Endothelial cell of umbilical vein (primary cell): ENCODE data around the gene NUDT5.

ENCODE experiments used
- EZH2 ChIP-seq: IDR thresholded peaks from 2 replicates; pipeline ENCODE4 v1.6.1; 2012; ENCODE audit warnings: borderline replicate concordance, low read depth, mild to moderate bottlenecking, moderate library complexity, low read length, inconsistent platforms; ENCODE audit not compliant: severe bottlenecking
- GATA2 ChIP-seq: IDR thresholded peaks from 2 replicates; pipeline ENCODE4 v1.7.0; 2011; ENCODE audit warnings: low read depth, mild to moderate bottlenecking, moderate library complexity, mixed read lengths, low read length; ENCODE audit not compliant: insufficient read length, insufficient read depth
- MYC ChIP-seq: IDR thresholded peaks from one replicate; pipeline ENCODE4 v1.6.1; 2011; ENCODE audit warnings: mild to moderate bottlenecking, low read depth, low read length
- POLR2A ChIP-seq: IDR thresholded peaks from 2 replicates; pipeline ENCODE4 v1.6.1; 2012; ENCODE audit warnings: low read depth, mild to moderate bottlenecking, control low read depth, low read length
- POLR2AphosphoS5 ChIP-seq: IDR thresholded peaks from 2 replicates; pipeline ENCODE4 v1.6.1; 2012; ENCODE audit warnings: low read depth, mild to moderate bottlenecking, control low read depth, low read length, moderate library complexity; ENCODE audit not compliant: insufficient read depth
- TF ChIP-seq, protein P1 (sequence below), 2 donors: IDR thresholded peaks; 1 replicate in 1 of 2; 2 replicates in 1 of 2; pipeline ENCODE4 v1.5.1; 2011; ENCODE audit warnings: low read length in 2 of 2, mild to moderate bottlenecking in 2 of 2, moderate library complexity in 2 of 2, control low read depth in 1 of 2, inconsistent platforms in 1 of 2, low read depth in 1 of 2; ENCODE audit not compliant: insufficient read depth in 1 of 2; ENCODE audit errors: extremely low read depth in 1 of 2

DNA sequence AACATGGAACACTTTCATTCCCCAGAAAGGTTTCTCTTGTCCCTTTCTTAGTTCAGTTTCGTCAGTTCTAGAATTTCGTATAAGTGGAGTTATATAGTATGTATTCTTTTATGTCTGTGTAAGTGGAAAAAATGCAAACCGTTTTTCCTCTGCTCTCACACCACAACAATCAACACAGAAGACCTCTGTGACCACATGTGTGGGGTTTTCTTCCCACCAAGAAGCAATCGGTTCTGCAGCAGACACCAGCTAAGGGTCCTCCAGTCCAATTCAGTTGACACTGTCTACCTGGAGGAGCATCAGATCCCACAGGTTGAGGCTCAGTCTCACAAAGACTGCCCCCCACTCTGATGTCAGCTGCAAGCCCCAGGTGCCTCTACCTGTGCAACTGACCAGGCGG, 6.5 kb upstream of the NUDT5 start:
- TF ChIP-seq, protein P1, sequence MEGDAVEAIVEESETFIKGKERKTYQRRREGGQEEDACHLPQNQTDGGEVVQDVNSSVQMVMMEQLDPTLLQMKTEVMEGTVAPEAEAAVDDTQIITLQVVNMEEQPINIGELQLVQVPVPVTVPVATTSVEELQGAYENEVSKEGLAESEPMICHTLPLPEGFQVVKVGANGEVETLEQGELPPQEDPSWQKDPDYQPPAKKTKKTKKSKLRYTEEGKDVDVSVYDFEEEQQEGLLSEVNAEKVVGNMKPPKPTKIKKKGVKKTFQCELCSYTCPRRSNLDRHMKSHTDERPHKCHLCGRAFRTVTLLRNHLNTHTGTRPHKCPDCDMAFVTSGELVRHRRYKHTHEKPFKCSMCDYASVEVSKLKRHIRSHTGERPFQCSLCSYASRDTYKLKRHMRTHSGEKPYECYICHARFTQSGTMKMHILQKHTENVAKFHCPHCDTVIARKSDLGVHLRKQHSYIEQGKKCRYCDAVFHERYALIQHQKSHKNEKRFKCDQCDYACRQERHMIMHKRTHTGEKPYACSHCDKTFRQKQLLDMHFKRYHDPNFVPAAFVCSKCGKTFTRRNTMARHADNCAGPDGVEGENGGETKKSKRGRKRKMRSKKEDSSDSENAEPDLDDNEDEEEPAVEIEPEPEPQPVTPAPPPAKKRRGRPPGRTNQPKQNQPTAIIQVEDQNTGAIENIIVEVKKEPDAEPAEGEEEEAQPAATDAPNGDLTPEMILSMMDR (IDR thresholded peaks at IDR 0.05; ENCODE audit: extremely low read depth in 1 of 2, insufficient read depth in 1 of 2, low read depth in 1 of 2, low read length in 2 of 2) = no peak
- TF ChIP-seq POLR2AphosphoS5 = no peak
- TF ChIP-seq GATA2 = no peak
- TF ChIP-seq EZH2 = no peak
- no peak for TF ChIP-seq POLR2A
- no peak for TF ChIP-seq MYC
